CD4-positive, alpha-beta memory T cell (primary cell): ENCODE measurements around the gene GRAP. TPM values are rescaled to one million over a fixed set of nuclear protein-coding genes. Genes with fewer than 3 reads are reported as not detected.

Source experiments
- CTCF ChIA-PET: fragments of 350-600 bp; sonication (Branson Sonifier 250); formaldehyde crosslinking; loops from one replicate; lab custom pipeline; 2021; ENCODE audit warnings: inconsistent platforms; ENCODE audit not compliant: partially characterized antibody; lab: Charles Lee
- POLR2A ChIA-PET: fragments of 350-600 bp; sonication (Branson Sonifier 250); formaldehyde crosslinking; loops from one replicate; lab custom pipeline; 2021; ENCODE audit not compliant: partially characterized antibody; lab: Charles Lee
- DNase-seq, 5 donors: peaks; one replicate each; pipeline versions ENCODE4 v3.0.0 to v3.0.0-alpha.2; 2020 to 2022; ENCODE audit warnings: mixed read lengths in 1 of 5
- H3K27ac ChIP-seq: one replicate; pipeline ENCODE4 v1.7.0; 2013; ENCODE audit warnings: low read depth, low read length
- H3K27me3 ChIP-seq: 2 replicates; pipeline ENCODE4 v1.7.0; 2013; ENCODE audit warnings: mild to moderate bottlenecking, low read length, moderate library complexity; ENCODE audit not compliant: insufficient read depth
- H3K36me3 ChIP-seq: 2 replicates; pipeline ENCODE4 v1.7.0; 2013; ENCODE audit warnings: mild to moderate bottlenecking, low read length, moderate library complexity; ENCODE audit not compliant: insufficient read depth
- H3K4me1 ChIP-seq: 2 replicates; pipeline ENCODE4 v1.7.0; 2013; ENCODE audit warnings: mild to moderate bottlenecking, low read length, moderate library complexity; ENCODE audit not compliant: insufficient read depth
- H3K4me3 ChIP-seq, 2 donors: one replicate each; pipeline ENCODE4 v1.7.0; 2013; ENCODE audit warnings: low read length in 2 of 2, mild to moderate bottlenecking in 1 of 2
- H3K9me3 ChIP-seq, 2 donors: one replicate each; pipeline ENCODE4 v1.7.0; 2013; ENCODE audit warnings: low read length in 2 of 2, control low read depth in 1 of 2; ENCODE audit not compliant: control insufficient read depth in 1 of 2
- H3K27ac Mint-ChIP-seq, 7 donors: one replicate each; pipeline ENCODE4 v1.8.0; 2020 to 2021; ENCODE audit warnings: mixed read lengths in 7 of 7, mild to moderate bottlenecking in 6 of 7, inconsistent platforms in 3 of 7, moderate library complexity in 3 of 7
- H3K27me3 Mint-ChIP-seq, 2 donors: one replicate each; pipeline ENCODE4 v1.8.0; 2020 to 2021; ENCODE audit warnings: mixed read lengths in 2 of 2
- H3K36me3 Mint-ChIP-seq, 2 donors: one replicate each; pipeline ENCODE4 v1.8.0; 2020 to 2021; ENCODE audit warnings: mixed read lengths in 2 of 2, inconsistent platforms in 1 of 2, mild to moderate bottlenecking in 1 of 2
- H3K4me1 Mint-ChIP-seq, 4 donors: one replicate each; pipeline ENCODE4 v1.8.0; 2020 to 2021; ENCODE audit warnings: mixed read lengths in 4 of 4, mild to moderate bottlenecking in 1 of 4
- H3K4me3 Mint-ChIP-seq, 8 donors: one replicate each; pipeline ENCODE4 v1.8.0; 2020 to 2021; ENCODE audit warnings: mixed read lengths in 8 of 8, mild to moderate bottlenecking in 7 of 8, moderate library complexity in 6 of 8, inconsistent platforms in 3 of 8
- H3K9me3 Mint-ChIP-seq, 8 donors: one replicate each; pipeline ENCODE4 v1.8.0; 2020 to 2021; ENCODE audit warnings: mixed read lengths in 8 of 8, mild to moderate bottlenecking in 5 of 8, inconsistent platforms in 3 of 8, moderate library complexity in 1 of 8
- intact Hi-C: fragments of 100-400 bp; cut with micrococcal nuclease; formaldehyde crosslinking; loops from one replicate; pipeline ENCODE4 v1.15.1; 2023
- polyA plus RNA-seq, 2 donors: library from polyadenylated mRNA; unstranded; fragments of 300-500 nt; fragmentation: Illumina TruSeq; gene quantifications; one replicate each; pipeline ENCODE4 v1.2.3, GENCODE V29; 2021
- total RNA-seq, 2 experiments: library from RNA; stranded (reverse); gene quantifications; one replicate each; pipeline ENCODE4 v1.2.3, GENCODE V29; 2021

GRAP gene
- total and polyA plus RNA-seq, 4 experiments from 2014 or later = 61.6 to 75.8 (median 66.6) TPM

- H3K4me1 Mint-ChIP-seq = no peaks in the 10 kb centered on the region
- H3K9me3 ChIP-seq = no peaks in the 10 kb centered on the region
- no peaks in the 10 kb centered on the region for H3K27me3 ChIP-seq
- H3K27me3 Mint-ChIP-seq = no peaks in the 10 kb centered on the region
- H3K4me3 Mint-ChIP-seq = no peak overlapping the region
- no peak overlapping the region for H3K27ac ChIP-seq
- intact Hi-C loops = no loop called here
- ChIA-PET POLR2A (no interaction called here), CTCF (interaction anchor here (1.1 kb wide), 1 partner anchor 15 kb away, joined by 8 read pairs; no protein-coding TSS in a partner anchor)
- H3K9me3 Mint-ChIP-seq = no peaks in the 10 kb centered on the region
- H3K36me3 ChIP-seq = peaks cover 9% of the 10 kb centered on the region
- H3K4me3 ChIP-seq = no peak overlapping the region
- peaks cover 0 to 28% of the 10 kb centered on the region in 2 donors for H3K36me3 Mint-ChIP-seq
- H3K4me1 ChIP-seq = no peaks in the 10 kb centered on the region
- DNase-seq = no peak
- no peak overlapping the region for H3K27ac Mint-ChIP-seq
Measured at GRCh38 chr17:18975597-18975996, 71.2 kb downstream of the GRAP start.

GRCh38 chr17:18974407-18975149 is 72.2 kb downstream of the GRAP start:
- POLR2A ChIA-PET = no interaction called here
- Histone ChIP-seq H3K4me1 (peaks cover 4% of the 10 kb centered on the region), H3K27ac (no peak overlapping the region), H3K4me3 (no peak overlapping the region), H3K36me3 (peaks cover 9% of the 10 kb centered on the region), H3K9me3 (no peaks in the 10 kb centered on the region), H3K27me3 (no peaks in the 10 kb centered on the region)
- no peak for DNase-seq
- Mint-ChIP-seq H3K27ac (no peak overlapping the region), H3K36me3 (peaks cover 3 to 24% of the 10 kb centered on the region in 2 donors), H3K4me1 (peaks cover 4 to 10% (median 7%) of the 10 kb centered on the region in 4 donors), H3K9me3 (no peaks in the 10 kb centered on the region), H3K27me3 (no peaks in the 10 kb centered on the region), H3K4me3 (no peak overlapping the region)
- intact Hi-C loops = no loop called here
- CTCF ChIA-PET = no interaction called here

- no peak for DNase-seq
- Histone ChIP-seq H3K4me3 (no peak overlapping the region), H3K27me3 (no peaks in the 10 kb centered on the region), H3K9me3 (no peaks in the 10 kb centered on the region), H3K4me1 (peaks cover 4% of the 10 kb centered on the region), H3K36me3 (peaks cover 5% of the 10 kb centered on the region), H3K27ac (no peak overlapping the region)
- Mint-ChIP-seq H3K4me1 (peaks cover 5 to 14% (median 11%) of the 10 kb centered on the region in 4 donors), H3K4me3 (no peak overlapping the region), H3K36me3 (peaks cover 3 to 8% of the 10 kb centered on the region in 2 donors), H3K9me3 (no peaks in the 10 kb centered on the region), H3K27ac (no peak overlapping the region), H3K27me3 (no peaks in the 10 kb centered on the region)
- intact Hi-C loops = no loop called here
- POLR2A ChIA-PET = no interaction called here
- CTCF ChIA-PET = interaction anchor here (2.2 kb wide), 1 partner anchor 11 kb away, joined by 9 read pairs; no protein-coding TSS in a partner anchor
Measured at GRCh38 chr17:18971801-18972200, 75.0 kb downstream of the GRAP start.

Other genes with a start within 250 kb of the GRAP start
- 10 to 100 TPM; 52.7 to 55.6 TPM for gene PRPSAP2, start 188.8 kb downstream of the GRAP start, total RNA-seq
- gene PRPSAP2, start 188.8 kb downstream of the GRAP start, polyA plus RNA-seq = 10 to 100 TPM; 32.3 to 45.9 TPM
- gene SLC5A10, start 94.8 kb downstream of the GRAP start, total RNA-seq = not detected
- under 1 TPM; 0.10 to 0.11 TPM for gene SLC5A10, start 94.8 kb downstream of the GRAP start, polyA plus RNA-seq
- gene FAM83G, start 42.2 kb downstream of the GRAP start, total RNA-seq = 10 to 100 TPM; 13.8 to 15.1 TPM
- 1 to 10 TPM; 1.6 to 6.9 TPM for gene FAM83G, start 42.2 kb downstream of the GRAP start, polyA plus RNA-seq
- gene GRAPL, start 80.6 kb upstream of the GRAP start, total RNA-seq = 10 to 100 TPM; 65.0 to 74.6 TPM
- gene GRAPL, start 80.6 kb upstream of the GRAP start, polyA plus RNA-seq = 1 to 10 TPM; 1.5 to 3.1 TPM
- 10 to 100 TPM in 1 of 2 experiments, 1 to 10 TPM in 1; 9.7 to 10.4 TPM for gene EPN2, start 190.4 kb upstream of the GRAP start, total RNA-seq
- 10 to 100 TPM in 1 of 2 donors, 1 to 10 TPM in 1; 4.2 to 10.0 TPM for gene EPN2, start 190.4 kb upstream of the GRAP start, polyA plus RNA-seq